ENCODE measurements around the gene CXXC1.
"Not testable (repeated sequence)": the region's sequence is repeated elsewhere in the genome, so short reads cannot be mapped to it uniquely, and the experiment has no call there.

Gene CXXC1

DNA sequence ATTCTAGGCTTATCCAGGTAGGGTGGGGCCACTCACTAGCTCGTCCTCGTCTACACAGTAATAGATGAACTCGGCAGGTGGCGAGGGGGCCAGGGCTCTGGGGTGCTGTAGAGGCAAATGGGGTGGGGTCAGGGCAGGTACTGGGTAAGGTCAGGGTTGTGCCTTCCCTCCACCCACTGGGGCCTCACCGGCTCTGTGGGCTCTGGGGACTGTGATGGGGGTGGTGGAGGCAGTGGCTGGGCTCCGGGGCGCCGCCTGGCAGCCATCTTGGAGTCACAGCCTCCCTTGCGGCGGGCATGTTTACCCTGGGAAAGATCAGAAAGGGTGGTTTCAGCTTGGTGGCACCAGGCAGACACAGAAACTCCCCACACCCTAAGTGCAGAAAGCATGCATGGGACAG, 12.6 kb downstream of the CXXC1 start:
- no peak for DNase-seq (ENCODE audit: low read depth, low spot score)

GRCh38 chr18:50274044-50274442, 13.4 kb downstream of the CXXC1 start:
- no peak for DNase-seq (ENCODE audit: low read depth, low spot score)

DNA sequence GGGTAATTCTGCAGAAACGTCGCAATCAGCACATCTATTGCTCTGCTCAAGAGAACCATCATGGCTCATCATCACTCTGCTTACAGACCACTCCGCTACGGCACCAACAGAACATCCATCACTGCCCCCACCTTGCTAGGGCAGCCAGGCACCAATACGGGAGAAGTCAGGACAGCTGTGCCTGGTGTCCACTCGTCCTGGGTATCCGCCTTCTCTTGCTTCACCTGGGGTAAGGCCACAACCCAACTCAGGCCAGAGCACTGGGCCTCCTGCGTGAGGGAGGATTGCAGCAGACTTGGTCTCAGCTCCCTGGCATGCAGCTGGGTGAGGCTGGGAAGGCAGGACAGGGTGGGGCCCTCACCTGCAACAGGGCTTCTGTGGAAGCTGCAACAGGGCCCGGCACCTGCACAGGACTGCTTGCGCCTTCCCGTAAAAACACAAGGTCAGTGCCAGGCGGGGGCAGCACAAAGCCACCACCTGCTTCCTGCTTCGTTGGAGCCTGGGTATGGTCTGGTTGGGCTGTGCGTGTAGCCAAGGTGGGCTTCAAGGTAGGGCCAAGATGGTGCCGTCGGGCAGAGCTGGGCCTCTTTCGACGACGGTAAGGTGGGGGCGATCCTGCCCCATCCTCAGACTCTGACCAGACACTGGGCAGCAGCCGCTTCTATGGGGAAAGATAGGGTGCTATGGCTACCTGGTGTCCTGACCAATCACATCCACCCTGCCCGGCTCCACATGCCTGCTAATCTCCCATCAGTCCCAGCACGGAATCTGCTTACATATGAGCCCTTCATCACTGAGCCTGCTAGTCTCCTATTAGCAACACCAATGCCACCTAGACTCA, 14.1 kb downstream of the CXXC1 start:
- no peak for DNase-seq (ENCODE audit: low read depth, low spot score)

DNA sequence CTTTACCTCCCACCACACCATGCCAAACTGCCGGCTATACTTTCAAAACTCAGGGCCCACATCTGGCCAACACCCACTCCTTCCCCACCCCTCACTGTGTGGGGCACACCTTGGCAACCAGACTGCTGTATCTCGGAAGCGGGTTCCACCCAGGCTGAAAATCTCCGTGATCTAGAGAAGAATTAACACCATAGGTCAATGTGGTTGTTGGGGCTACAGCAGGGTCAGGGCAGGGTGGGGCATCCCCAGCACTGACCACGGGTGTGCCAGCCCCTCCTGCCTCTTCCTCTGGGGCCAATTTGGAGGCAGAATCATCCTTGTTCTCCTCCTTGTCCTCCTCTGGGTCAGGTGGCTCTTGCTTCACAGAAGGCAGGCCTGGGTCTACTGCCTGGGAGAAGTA, 14.9 kb downstream of the CXXC1 start:
- no peak for DNase-seq (ENCODE audit: low read depth, low spot score)

GRCh38 chr18:50268022-50268747, 19.3 kb downstream of the CXXC1 start:
- DNase-seq (ENCODE audit: low read depth, low spot score), result peak; percentile 86

GRCh38 chr18:50266248-50266704, 21.2 kb downstream of the CXXC1 start, which contains the start of gene CFAP53:
TSS of gene CFAP53 (minus strand) at chr18:50266495. CDS start at chr18:50266404, 91 bp downstream.
- DNase-seq (ENCODE audit: low read depth, low spot score), result peak; percentile 97

DNA sequence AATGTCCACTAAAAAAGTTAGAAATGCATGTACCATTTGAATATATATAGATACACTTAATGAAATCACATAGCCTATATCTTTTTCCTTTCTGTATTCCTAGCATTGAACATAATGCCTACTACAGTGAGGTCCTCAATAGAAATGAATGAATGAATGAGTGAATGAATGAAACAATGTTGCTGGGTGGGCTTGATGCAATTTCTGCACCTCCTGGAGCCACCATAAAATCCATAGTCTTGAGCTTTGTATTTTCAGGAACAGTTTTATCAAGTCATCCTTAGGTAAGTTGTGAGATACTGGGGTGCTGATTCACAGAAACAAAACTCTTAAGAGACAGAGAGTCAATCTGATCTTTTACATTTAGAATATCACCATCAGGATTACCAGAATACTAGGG, 24.5 kb downstream of the CXXC1 start:
- DNase-seq (ENCODE audit: low read depth, low spot score), result no peak

DNA sequence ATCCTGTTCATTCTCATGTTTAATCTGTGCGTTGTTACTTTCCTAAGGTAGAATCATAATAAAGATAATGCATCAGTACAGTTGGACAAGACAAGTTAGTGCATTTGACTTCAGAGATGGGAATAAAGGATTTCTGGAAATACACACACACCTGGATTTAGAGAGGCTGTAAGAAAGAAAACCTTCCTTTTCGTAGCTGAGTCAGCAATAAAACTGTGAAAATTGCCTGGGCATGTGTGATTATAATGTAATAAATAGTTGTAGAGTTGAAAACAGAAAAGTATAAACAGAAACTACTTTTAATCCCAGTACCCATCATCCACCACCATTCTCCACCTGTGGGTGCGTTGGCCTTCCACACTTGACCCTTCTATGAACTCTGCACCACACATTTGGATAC, 36.6 kb downstream of the CXXC1 start:
- no peak for DNase-seq (ENCODE audit: low read depth, low spot score)

- DNase-seq (ENCODE audit: low read depth, low spot score), result no peak
Observed at GRCh38 chr18:50249576-50249975, 37.9 kb downstream of the CXXC1 start.

GRCh38 chr18:50247561-50247960, 39.9 kb downstream of the CXXC1 start:
- DNase-seq (ENCODE audit: low read depth, low spot score), result no peak

- DNase-seq (ENCODE audit: low read depth, low spot score), result not testable (repeated sequence)
Observed at GRCh38 chr18:50241768-50242167, 45.7 kb downstream of the CXXC1 start.

- no peak for DNase-seq (ENCODE audit: low read depth, low spot score)
Observed at GRCh38 chr18:50240080-50240563, 47.4 kb downstream of the CXXC1 start.

DNA sequence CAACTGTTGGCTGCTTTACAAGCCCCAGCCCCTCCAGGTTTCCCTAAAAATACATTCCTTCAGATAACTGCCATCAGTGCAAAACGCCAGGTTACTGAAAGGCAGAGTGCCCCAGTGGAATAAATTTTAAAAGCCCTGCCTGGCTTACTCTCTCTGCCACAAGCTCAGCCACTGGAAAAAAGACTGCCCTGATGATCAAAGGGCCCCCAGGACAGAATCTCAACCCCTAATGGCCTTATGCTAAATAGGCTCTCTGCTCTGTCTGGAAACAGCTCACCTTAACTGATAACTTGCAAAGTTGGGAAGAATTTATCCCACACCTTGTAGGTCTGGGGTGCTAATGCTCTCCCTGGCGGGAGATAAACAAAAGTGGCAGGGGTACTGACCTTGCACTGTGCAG, 55.1 kb downstream of the CXXC1 start:
- no peak for DNase-seq (ENCODE audit: low read depth, low spot score)

Data from astrocyte of the hippocampus (primary cell).